Measurements from ENCODE around the gene FBXL16. TPM values are rescaled to one million over a fixed set of nuclear protein-coding genes. Genes with fewer than 3 reads are reported as not detected.

The FBXL16 gene
- total and polyA plus RNA-seq, 2 of the 13 experiments (the other 11 are each of a cell fraction or from before 2014, with no cell fraction given): 0.22 to 2.0 TPM

- TF ChIP-seq NRL (CRISPR knock-in tag; IDR thresholded peaks at IDR 0.05; ENCODE audit: borderline replicate concordance): no peak; the same call in 1 of the 2 replicates
- no peak for TF ChIP-seq NKX3-1 (CRISPR knock-in tag; IDR thresholded peaks at IDR 0.05)
- no peak for TF ChIP-seq RFXAP (CRISPR knock-in tag; IDR thresholded peaks at IDR 0.05; ENCODE audit: borderline replicate concordance)
- no peak for TF ChIP-seq RARG (CRISPR knock-in tag; IDR thresholded peaks at IDR 0.05; ENCODE audit: low read depth)
- no peak for TF ChIP-seq ZNF282 (IDR thresholded peaks at IDR 0.05; ENCODE audit: partially characterized antibody)
- TF ChIP-seq ZNF800 (CRISPR knock-in tag; IDR thresholded peaks at IDR 0.05): no peak
- no peak for TF ChIP-seq KMT2A (CRISPR knock-in tag; IDR thresholded peaks at IDR 0.05)
- no peak for TF ChIP-seq ZFP1 (CRISPR knock-in tag; IDR thresholded peaks at IDR 0.05)
- peak; percentile 80 for TF ChIP-seq ZNF687 (CRISPR knock-in tag; IDR thresholded peaks at IDR 0.05)
- TF ChIP-seq MXD1 (CRISPR knock-in tag; IDR thresholded peaks at IDR 0.05): no peak
- TF ChIP-seq ZSCAN20 (CRISPR knock-in tag; IDR thresholded peaks at IDR 0.05; ENCODE audit: borderline replicate concordance): no peak
- no peak for TF ChIP-seq ZNF720 (CRISPR knock-in tag; IDR thresholded peaks at IDR 0.05)
- TF ChIP-seq PAXIP1 (CRISPR knock-in tag; conservative IDR thresholded peaks at IDR 0.05): peak; percentile 55
- TF ChIP-seq BCL6 (CRISPR knock-in tag; IDR thresholded peaks at IDR 0.05): no peak
- TF ChIP-seq CSRNP2 (CRISPR knock-in tag; conservative IDR thresholded peaks at IDR 0.05; ENCODE audit: low read depth): no peak
- no peak for TF ChIP-seq DDIT3 (CRISPR knock-in tag; IDR thresholded peaks at IDR 0.05)
Observed at GRCh38 chr16:678858-679813, 26.5 kb downstream of the FBXL16 start (continued).
